Brain pericyte (primary cell): Measurements from ENCODE around the gene KMT2E.
"Not testable (repeated sequence)": the region's sequence is repeated elsewhere in the genome, so short reads cannot be mapped to it uniquely, and the experiment has no call there.

ENCODE experiments used
- DNase-seq: peaks from one replicate; pipeline ENCODE4 v3.0.0-alpha.2; 2012; ENCODE audit warnings: low read depth, low spot score

The KMT2E gene

DNA sequence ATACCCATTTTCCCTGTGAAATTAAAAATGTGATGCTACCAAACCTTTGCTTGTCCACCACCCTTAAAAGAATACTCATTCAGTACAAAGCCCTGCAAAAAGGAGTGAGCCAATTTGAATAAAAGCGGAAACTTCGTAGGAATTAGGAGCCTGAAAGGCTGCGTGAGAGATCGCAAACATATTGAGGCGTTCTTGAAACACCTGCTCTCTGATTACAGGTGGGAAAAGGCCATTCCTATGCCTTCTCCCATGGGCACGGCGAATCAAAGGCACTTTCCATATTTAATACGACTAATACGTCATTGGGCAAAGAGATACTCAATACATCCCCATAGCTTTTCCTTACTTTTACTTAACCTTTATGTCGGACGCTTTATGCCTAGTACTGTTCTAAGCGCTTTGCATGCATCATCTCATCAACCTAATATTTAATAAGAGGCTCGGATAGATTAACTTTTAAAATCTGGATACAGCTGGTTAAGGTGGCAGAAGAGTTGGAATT lies 30.9 kb upstream of the KMT2E start:
- DNase-seq, result no peak

- DNase-seq, result no peak
These were observed 30.1 kb upstream of the KMT2E start for GRCh38 chr7:104983578-104984539.

DNA sequence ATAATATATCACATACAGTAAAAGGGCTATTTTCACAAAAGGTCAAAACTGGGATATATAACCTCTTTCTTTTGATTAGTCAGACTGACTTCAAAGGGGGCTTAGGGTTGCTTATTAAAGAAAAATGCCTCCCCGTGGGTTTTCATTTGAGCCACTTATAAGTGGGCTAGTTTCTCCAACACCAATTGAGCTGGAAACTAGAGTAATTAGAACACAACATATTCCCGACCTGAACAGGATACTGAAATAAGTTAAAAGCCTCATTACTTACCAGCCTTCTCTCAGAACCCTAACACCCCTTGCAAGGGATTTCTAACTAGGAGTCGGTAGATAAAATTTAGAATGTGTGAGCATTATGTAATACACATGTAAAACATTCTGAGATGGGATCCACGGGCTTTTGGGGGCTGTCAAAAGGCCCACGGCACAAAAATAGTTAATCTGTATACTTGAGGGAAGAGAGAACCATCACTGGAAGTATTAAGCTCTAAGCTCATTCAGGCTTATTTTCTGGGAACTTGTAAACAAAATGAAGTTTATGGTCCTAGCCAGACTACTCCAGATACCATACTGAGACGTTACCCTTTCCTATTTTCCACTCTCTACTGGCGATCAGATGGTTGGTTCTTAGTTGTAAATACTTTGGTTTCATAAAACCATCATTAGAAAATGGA lies 29.3 kb upstream of the KMT2E start:
- no peak for DNase-seq

DNA sequence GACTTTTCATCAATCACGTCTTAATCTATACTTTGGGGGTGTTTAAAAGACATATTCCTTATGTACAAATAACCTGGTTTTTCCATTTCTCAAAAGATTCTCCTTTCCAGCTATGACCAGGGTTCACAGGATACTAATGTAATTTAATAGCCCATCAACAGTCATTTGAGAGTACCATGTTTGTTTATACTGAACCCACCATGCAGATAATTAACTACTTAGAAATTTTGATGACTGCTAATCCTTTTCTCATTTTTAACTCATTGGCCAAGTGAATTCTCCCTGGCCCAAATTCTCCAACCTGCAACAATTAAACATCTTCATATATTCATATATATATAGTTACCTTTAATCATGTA lies 28.8 kb upstream of the KMT2E start:
- no peak for DNase-seq

DNA sequence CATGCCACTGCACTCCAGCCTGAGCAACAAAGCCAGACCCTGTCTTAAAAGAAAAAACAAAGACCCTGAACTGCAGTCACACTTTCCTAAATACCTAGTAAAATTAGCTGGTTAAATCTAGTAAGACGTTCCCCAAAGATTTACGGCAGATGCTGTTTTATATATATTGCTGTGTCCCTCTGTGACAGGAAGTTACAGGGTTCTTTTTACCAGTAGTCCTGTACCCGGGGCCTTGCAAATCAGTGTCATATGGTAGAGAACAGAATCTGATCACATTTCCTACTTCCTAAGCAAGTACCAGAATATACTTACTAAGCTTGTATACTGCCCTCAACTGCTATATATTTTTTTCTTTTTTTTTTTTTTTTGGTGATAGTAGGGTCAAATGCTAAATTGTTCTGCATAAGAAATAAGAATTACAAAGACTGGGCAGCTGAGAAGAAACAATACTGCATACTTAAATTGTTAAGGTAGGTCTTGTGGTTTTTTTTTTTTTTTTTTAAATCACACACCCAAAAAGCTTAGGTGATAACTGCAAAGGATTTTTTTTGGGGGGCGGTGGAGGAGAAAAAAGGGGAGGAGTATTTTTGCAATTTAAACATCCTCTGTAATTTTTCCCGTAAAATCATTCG lies 27.3 kb upstream of the KMT2E start:
- DNase-seq, result no peak

DNA sequence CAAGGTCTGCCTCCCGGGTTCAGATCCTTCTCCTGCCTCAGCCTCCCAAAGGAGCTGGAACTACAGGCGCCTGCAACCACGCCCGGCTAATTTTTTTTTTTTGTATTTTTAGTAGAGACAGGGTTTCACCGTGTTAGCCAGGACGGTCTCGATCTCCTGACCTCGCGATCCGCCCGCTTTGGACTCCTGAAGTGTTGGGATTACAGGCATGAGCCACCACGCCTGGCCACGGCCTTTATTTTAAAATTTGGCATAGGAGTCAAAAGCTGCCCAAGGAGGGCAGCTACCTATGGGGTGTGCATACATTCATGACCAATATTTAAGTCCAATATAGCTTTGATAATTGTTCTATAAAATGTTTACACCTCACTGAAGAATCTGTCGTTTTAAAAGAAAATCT lies 26.6 kb upstream of the KMT2E start:
- DNase-seq, result not testable (repeated sequence)

- no peak for DNase-seq
These were observed 23.0 kb upstream of the KMT2E start for GRCh38 chr7:104990983-104991382.

- DNase-seq, result no peak
These were observed 21.7 kb upstream of the KMT2E start for GRCh38 chr7:104992306-104992705.

DNA sequence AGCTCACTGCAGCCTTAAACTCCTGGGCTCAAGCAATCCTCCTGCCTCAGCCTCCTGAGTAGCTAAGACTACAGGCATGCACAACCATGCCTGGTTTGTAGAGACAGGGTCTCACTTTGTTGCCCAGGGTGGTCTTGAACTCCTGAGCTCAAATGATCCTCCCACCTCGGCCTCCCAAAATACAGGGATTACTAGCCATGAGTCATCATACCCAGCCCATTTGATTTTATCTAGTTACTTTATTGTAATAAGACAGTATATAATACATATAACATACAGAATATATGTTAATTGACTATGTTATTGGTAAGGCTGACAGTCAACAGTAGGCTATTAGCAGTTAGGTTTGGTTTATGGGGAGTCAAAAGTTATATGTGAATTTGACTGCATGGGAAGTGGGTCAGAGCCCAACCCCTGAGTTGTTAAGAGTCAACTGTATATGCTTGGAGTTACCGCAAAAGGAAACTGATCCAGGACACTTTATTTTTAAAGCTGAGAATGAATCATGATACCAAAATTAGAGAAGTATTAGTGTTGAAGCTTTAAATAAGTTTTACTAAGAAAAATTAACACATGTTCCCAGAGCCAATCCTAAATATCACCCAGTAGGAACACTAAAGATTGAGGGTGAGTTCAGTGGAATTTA lies 20.7 kb upstream of the KMT2E start:
- DNase-seq, result no peak

DNA sequence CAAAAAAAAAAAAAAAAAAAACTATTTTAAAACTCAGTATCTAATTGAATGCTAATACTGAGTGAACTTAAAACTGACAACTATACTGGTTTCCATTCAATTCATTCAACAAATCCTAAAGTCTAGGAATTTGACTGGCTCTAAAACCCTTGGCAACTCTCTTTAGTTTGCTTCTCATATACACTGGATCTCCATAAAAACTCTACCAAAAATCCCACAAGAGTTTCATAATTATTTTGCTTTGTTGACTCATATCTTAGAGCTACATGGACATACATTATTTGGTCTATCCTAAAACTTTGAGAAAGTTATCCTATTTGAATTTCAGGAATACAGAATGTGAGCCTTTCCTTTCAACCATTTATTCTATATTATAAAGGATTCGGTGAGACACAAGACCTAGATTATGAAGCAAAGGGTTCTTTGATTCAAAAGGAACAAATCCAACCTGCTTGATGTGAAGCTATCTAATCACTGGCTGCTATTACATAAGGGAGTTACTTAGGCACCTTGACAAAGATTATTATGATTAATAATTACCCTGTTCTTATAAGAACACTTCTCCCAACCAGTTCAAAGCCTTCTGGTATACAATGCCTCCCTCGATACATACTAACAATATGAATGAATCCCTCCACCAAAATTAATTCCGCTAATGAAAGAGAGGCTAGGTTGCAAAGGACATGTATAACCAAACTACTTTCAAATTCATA lies 15.8 kb upstream of the KMT2E start:
- DNase-seq, result no peak

DNA sequence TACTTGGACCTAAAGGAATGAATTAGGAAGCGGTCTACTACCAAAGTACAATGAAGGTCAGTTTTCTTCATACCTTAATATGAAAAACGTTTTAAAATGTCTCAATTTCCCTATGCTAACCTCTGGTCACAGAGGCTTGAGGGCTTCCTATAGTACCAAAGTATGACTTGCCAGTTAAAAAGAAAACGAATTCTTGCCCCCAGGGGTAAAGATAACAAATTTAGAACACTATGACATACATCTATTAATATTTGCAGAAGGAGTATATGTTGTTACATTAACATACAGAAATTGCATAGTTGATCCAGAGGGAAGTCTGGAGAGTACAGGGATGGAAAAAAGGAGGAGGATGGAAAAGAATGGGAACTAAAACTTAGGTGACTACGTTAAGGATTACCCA lies 13.8 kb upstream of the KMT2E start:
- DNase-seq, result no peak

GRCh38 chr7:105000927-105001336 lies 13.1 kb upstream of the KMT2E start:
- DNase-seq, result no peak

DNA sequence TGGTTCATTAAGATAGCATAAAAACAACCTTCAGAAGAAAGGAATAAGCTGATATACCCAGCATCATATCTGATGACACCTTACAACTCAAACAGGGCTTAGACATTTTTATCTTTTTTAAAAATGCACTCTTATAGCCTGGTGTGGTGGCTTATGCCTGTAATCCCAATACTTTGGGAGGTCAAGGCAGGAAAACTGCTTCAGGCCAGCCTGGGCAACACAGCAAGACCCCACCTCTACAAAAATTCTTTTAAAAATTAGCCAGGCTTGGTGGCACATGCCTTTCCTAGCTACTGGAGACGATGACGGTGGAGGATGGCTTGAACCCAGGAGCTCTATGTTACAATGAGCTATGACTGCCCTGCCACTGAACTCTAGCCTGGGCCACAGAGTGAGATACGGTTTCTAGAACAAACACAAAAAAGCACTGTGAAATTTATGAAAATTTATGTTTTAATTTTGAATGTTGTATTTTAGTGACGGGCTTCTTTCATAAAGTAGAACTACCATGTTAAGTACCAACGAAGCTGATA lies 12.3 kb upstream of the KMT2E start:
- DNase-seq, result no peak

DNA sequence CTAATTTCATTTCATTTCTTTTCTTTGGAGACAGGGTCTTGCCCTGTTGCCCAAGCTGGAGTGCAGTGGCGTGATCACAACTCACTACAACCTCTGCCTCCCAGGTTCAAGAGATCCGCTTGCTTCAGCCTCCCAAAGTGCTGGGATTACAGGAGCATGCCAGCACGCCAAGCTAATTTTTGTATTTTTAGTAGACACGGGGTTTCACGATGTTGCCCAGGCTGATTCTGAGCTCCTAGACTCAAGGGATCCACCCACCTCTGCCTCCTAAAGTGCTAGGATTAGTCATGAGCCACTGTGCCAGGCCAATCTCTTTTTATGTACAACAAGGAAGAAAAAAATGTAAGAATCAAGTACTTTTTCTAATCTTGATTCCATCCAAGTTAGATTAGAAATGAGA lies 10.7 kb upstream of the KMT2E start:
- no peak for DNase-seq

GRCh38 chr7:105003872-105004510 lies 10.0 kb upstream of the KMT2E start:
- DNase-seq, result no peak

DNA sequence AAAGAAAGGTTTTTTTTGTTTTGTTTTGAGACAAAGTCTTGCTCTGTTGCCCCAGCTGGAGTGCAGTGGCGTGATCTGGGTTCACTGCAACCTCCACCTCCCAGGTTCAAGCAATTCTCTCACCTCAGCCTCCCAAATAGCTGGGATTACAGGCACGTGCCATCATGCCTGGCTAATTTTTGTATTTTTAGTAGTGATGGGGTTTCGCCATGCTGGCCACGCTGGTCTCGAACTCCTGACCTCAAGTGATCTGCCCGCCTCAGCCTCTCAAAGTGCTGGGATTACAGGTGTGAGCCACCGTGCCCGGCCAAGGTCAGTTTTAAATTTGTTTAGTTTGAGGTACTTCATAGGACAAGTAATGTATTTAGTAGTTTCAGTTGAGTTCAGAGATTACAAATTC lies 9.0 kb upstream of the KMT2E start:
- not testable (repeated sequence) for DNase-seq

GRCh38 chr7:105005486-105005885 lies 8.5 kb upstream of the KMT2E start:
- DNase-seq, result not testable (repeated sequence)

- no peak for DNase-seq
These were observed 7.5 kb upstream of the KMT2E start for GRCh38 chr7:105006367-105007136.

GRCh38 chr7:105007298-105007697 lies 6.7 kb upstream of the KMT2E start:
- DNase-seq, result no peak
